ENCODE data around the gene ATP6V0B. TPM values are rescaled to one million over a fixed set of nuclear protein-coding genes. Genes with fewer than 3 reads are reported as not detected.

The ATP6V0B gene
- total and polyA plus RNA-seq, 9 of the 15 experiments (the other 6 are each of a cell fraction or from before 2014, with no cell fraction given) = 137 to 328 (median 220) TPM

- no peak for TF ChIP-seq MGA (IDR thresholded peaks at IDR 0.05)
- peak in 1 of 2 experiments; percentile 46; a peak in 1 of 4 replicates for TF ChIP-seq SIN3A (IDR thresholded peaks at IDR 0.05; ENCODE audit: borderline replicate concordance in 2 of 2, control insufficient read depth in 1 of 2, low read depth in 2 of 2, low read length in 2 of 2)
- TF ChIP-seq HDAC1 (IDR thresholded peaks at IDR 0.05) = peak in 1 of 2 experiments; percentile 29; a peak in 1 of 4 replicates
- TF ChIP-seq ZBTB1 (CRISPR knock-in tag; IDR thresholded peaks at IDR 0.05; ENCODE audit: borderline replicate concordance, low read depth) = no peak
- no peak for TF ChIP-seq SAP30 (IDR thresholded peaks at IDR 0.05; ENCODE audit: borderline replicate concordance, insufficient read depth, low read depth, low read length, poor library complexity, severe bottlenecking)
- TF ChIP-seq ZSCAN29 (IDR thresholded peaks at IDR 0.05) = no peak
- no peak for TF ChIP-seq MAX (CRISPR knock-in tag; IDR thresholded peaks at IDR 0.05)
Observed at GRCh38 chr1:43980255-43981134, 5.7 kb downstream of the ATP6V0B start (continued).

All from K562 (cell line).